Measurements from ENCODE around the gene FNDC3A. TPM values are rescaled to one million over a fixed set of nuclear protein-coding genes. Genes with fewer than 3 reads are reported as not detected.

The FNDC3A gene
- total and polyA plus RNA-seq, 8 donors: 13.0 to 131 (median 26.2) TPM

GRCh38 chr13:49029570-49029969, 53.9 kb downstream of the FNDC3A start:
- intact Hi-C loops (cut with DNase I; ENCODE audit: low total_unique reads): no loop called here
- H3K4me1 ChIP-seq: no peaks in the 10 kb centered on the region
- no peaks in the 10 kb centered on the region for H3K9me3 ChIP-seq
- H3K4me3 ChIP-seq: no peak overlapping the region
- no peak overlapping the region for H3K27ac ChIP-seq
- no peak for DNase-seq
- no peak for TF ChIP-seq POLR2A (IDR thresholded peaks at IDR 0.05)
- no peaks in the 10 kb centered on the region for H3K36me3 ChIP-seq
- H3K27me3 ChIP-seq: no peaks in the 10 kb centered on the region
- 82 to 100% (median 90%) methylated on average over 2 of the region's 2 CpGs for WGBS, 5 donors

GRCh38 chr13:49030213-49030612, 54.5 kb downstream of the FNDC3A start:
- no peaks in the 10 kb centered on the region for H3K36me3 ChIP-seq
- intact Hi-C loops (cut with DNase I; ENCODE audit: low total_unique reads): no loop called here
- no peak overlapping the region for H3K27ac ChIP-seq
- H3K27me3 ChIP-seq: no peaks in the 10 kb centered on the region
- TF ChIP-seq POLR2A (IDR thresholded peaks at IDR 0.05): no peak
- TF ChIP-seq POLR2AphosphoS5 (IDR thresholded peaks at IDR 0.05): no peak
- no peak for TF ChIP-seq CTCF (IDR thresholded peaks at IDR 0.05)
- no peak for TF ChIP-seq EP300 (IDR thresholded peaks at IDR 0.05)
- H3K4me3 ChIP-seq: no peak overlapping the region
- H3K4me1 ChIP-seq: no peaks in the 10 kb centered on the region
- H3K9me3 ChIP-seq: no peaks in the 10 kb centered on the region
- 79 to 90% (median 83%) methylated on average over 2 of the region's 2 CpGs for WGBS, 5 donors
- DNase-seq: no peak

GRCh38 chr13:49040872-49041271, 65.2 kb downstream of the FNDC3A start:
- Histone ChIP-seq H3K36me3 (peaks cover 0 to 12% (median 6%) of the 10 kb centered on the region in 4 donors), H3K4me1 (no peaks in the 10 kb centered on the region), H3K9me3 (no peaks in the 10 kb centered on the region), H3K4me3 (no peak overlapping the region), H3K27me3 (no peaks in the 10 kb centered on the region), H3K27ac (no peak overlapping the region)
- no peak for DNase-seq
- 96 to 100% (median 98%) methylated on average over 3 of the region's 3 CpGs for WGBS, 5 donors
- intact Hi-C loops (cut with DNase I; ENCODE audit: low total_unique reads): no loop called here
- no peak for TF ChIP-seq EP300 (IDR thresholded peaks at IDR 0.05)
- TF ChIP-seq POLR2A (IDR thresholded peaks at IDR 0.05): no peak
- TF ChIP-seq CTCF (IDR thresholded peaks at IDR 0.05): no peak

- no peak for TF ChIP-seq POLR2AphosphoS5 (IDR thresholded peaks at IDR 0.05)
- TF ChIP-seq POLR2A (IDR thresholded peaks at IDR 0.05): no peak
- TF ChIP-seq CTCF (IDR thresholded peaks at IDR 0.05): no peak
- no peak for TF ChIP-seq EP300 (IDR thresholded peaks at IDR 0.05)
- intact Hi-C loops (cut with DNase I; ENCODE audit: low total_unique reads): no loop called here
- peaks cover 0 to 12% (median 6%) of the 10 kb centered on the region in 4 donors for H3K36me3 ChIP-seq
- H3K4me1 ChIP-seq: no peaks in the 10 kb centered on the region
- no peak for DNase-seq
- WGBS, 5 donors: 92 to 98% (median 95%) methylated on average over 2 of the region's 2 CpGs
- no peak overlapping the region for H3K27ac ChIP-seq
- no peaks in the 10 kb centered on the region for H3K27me3 ChIP-seq
- no peak overlapping the region for H3K4me3 ChIP-seq
- H3K9me3 ChIP-seq: no peaks in the 10 kb centered on the region
Observed at GRCh38 chr13:49042476-49042875, 66.8 kb downstream of the FNDC3A start.

GRCh38 chr13:49044008-49044407, 68.3 kb downstream of the FNDC3A start:
- Histone ChIP-seq H3K4me3 (no peak overlapping the region), H3K4me1 (no peaks in the 10 kb centered on the region), H3K27ac (no peak overlapping the region), H3K36me3 (peaks cover 0 to 8% (median 5%) of the 10 kb centered on the region in 4 donors), H3K9me3 (no peaks in the 10 kb centered on the region), H3K27me3 (no peaks in the 10 kb centered on the region)
- DNase-seq: no peak
- TF ChIP-seq POLR2AphosphoS5 (IDR thresholded peaks at IDR 0.05) (no peak), EP300 (IDR thresholded peaks at IDR 0.05) (no peak), CTCF (IDR thresholded peaks at IDR 0.05) (no peak), POLR2A (IDR thresholded peaks at IDR 0.05) (no peak)
- WGBS, 5 donors: 64 to 84% (median 64%) methylated on average over 3 of the region's 3 CpGs
- intact Hi-C loops (cut with DNase I; ENCODE audit: low total_unique reads): no loop called here

Data from stomach (tissue), 9 donors.